Ascending aorta (tissue), 2 donors: ENCODE measurements around the gene ZNF416. TPM values are rescaled to one million over a fixed set of nuclear protein-coding genes. Genes with fewer than 3 reads are reported as not detected.

Source experiments
- DNase-seq, 2 donors: peaks; one replicate each; pipeline ENCODE4 v3.0.0-alpha.2; 2019; ENCODE audit warnings: low spot score in 2 of 2
- H3K27ac ChIP-seq, 2 donors: fragments of 200-600 bp; sonication (generic); one replicate each; pipeline ENCODE4 v1.5.1; 2016 to 2017; ENCODE audit warnings: mild to moderate bottlenecking in 1 of 2
- H3K27me3 ChIP-seq: fragments of 200-600 bp; sonication (generic); one replicate; pipeline ENCODE4 v1.5.1; 2017
- H3K36me3 ChIP-seq, 2 donors: fragments of 200-600 bp; sonication (generic); one replicate each; pipeline ENCODE4 v1.5.1; 2016
- H3K4me1 ChIP-seq, 2 donors: fragments of 200-600 bp; sonication (generic); one replicate each; pipeline ENCODE4 v1.5.1; 2016 to 2017; ENCODE audit warnings: mild to moderate bottlenecking in 1 of 2
- H3K4me3 ChIP-seq, 2 donors: fragments of 200-600 bp; sonication (generic); one replicate each; pipeline ENCODE4 v1.5.1; 2016 to 2017; ENCODE audit warnings: mild to moderate bottlenecking in 1 of 2
- H3K9me3 ChIP-seq, 2 donors: fragments of 200-600 bp; sonication (generic); one replicate each; pipeline ENCODE4 v1.5.1; 2016
- intact Hi-C: fragments of 100-400 bp; cut with DNase I; formaldehyde crosslinking; loops from one replicate; pipeline ENCODE4 v1.15.1; 2023
- total RNA-seq: library from RNA; depleted of rRNA; stranded (reverse); fragments of >200 nt; gene quantifications from one replicate; pipeline ENCODE4 v1.1.0, GENCODE V29; 2016
- TF ChIP-seq, protein P1 (sequence below), 3 experiments: fragments of 200-600 bp in 2 of 3; fragments of 450-650 bp in 1 of 3; sonication (generic) in 2 of 3; IDR thresholded peaks; one replicate each; pipeline ENCODE4 v1.5.1; 2016 to 2019; ENCODE audit warnings: antibody characterized with exemption in 3 of 3, mild to moderate bottlenecking in 1 of 3, moderate library complexity in 1 of 3

Gene ZNF416
- total RNA-seq, 1 donor from 2014 or later: 2.7 TPM

DNA sequence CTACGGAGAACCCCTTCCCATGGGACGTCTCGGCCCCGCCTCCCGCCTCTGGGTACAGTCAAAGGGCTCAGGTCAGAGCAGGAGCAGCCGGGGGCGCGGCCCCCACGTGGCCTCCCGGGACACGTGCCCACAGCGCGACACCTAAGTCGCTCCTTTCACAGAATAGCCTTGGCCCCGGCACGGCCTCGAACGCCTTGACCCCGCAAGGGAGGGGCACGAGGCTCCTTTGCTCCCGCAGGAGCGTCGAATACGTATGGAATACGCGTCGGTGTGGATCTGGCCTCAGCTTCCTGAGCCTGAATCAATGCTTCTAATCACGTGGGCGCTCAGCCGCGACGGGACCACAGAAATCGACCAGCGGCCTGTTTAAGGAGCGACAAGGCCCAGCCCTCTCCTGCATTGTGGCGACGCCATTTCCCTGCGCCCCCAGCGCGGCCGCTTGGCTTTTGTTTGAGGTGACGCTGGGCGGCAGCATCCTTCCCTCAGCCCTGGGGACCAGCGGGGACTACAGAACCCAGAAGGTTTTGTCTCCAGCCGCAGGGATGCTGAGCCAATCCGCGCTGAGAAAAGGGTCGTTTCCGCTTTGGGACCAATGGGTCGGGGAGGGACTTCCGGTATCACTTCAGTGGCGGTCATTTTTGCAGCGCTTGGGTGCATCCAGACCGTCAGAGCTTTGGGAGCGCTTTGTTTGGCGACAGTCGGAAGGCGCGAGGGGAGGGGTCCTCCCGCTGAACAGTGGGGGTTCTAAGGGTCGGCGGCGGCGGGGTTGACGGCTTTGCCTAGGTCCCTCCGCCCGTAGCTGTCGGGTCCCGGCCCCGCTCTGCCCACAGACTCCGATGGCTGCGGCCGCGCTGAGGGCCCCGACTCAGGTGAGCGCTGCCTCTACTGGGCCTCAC lies 5.1 kb upstream of the ZNF416 start, which contains the start of gene ZIK1:
Gene ZIK1, plus strand, starts transcription at position 625 of the 896 bp plus-strand sequence. Its CDS starts 212 bp downstream, at position 837.
- peak; percentile 39 to 94 for DNase-seq
- Histone ChIP-seq H3K36me3 (peaks cover 16% of the 10 kb centered on the region in 2 donors), H3K4me3 (peak within 1 kb of the TSS; percentile 61 to 68), H3K27me3 (no peaks in the 10 kb centered on the region), H3K4me1 (peaks cover 0 to 8% of the 10 kb centered on the region in 2 donors), H3K9me3 (peaks cover 17 to 45% of the 10 kb centered on the region in 2 donors), H3K27ac (peak within 1 kb of the TSS in 1 of 2 donors; percentile 15)
- intact Hi-C loops: loop anchor here (5.0 to 10.0 kb wide), 3 partner anchors 99 to 1269 kb away; partner anchors contain the start of genes ZNF329, ZNF551 and ZSCAN5A
- TF ChIP-seq, protein P1, sequence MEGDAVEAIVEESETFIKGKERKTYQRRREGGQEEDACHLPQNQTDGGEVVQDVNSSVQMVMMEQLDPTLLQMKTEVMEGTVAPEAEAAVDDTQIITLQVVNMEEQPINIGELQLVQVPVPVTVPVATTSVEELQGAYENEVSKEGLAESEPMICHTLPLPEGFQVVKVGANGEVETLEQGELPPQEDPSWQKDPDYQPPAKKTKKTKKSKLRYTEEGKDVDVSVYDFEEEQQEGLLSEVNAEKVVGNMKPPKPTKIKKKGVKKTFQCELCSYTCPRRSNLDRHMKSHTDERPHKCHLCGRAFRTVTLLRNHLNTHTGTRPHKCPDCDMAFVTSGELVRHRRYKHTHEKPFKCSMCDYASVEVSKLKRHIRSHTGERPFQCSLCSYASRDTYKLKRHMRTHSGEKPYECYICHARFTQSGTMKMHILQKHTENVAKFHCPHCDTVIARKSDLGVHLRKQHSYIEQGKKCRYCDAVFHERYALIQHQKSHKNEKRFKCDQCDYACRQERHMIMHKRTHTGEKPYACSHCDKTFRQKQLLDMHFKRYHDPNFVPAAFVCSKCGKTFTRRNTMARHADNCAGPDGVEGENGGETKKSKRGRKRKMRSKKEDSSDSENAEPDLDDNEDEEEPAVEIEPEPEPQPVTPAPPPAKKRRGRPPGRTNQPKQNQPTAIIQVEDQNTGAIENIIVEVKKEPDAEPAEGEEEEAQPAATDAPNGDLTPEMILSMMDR (IDR thresholded peaks at IDR 0.05): no peak

DNA sequence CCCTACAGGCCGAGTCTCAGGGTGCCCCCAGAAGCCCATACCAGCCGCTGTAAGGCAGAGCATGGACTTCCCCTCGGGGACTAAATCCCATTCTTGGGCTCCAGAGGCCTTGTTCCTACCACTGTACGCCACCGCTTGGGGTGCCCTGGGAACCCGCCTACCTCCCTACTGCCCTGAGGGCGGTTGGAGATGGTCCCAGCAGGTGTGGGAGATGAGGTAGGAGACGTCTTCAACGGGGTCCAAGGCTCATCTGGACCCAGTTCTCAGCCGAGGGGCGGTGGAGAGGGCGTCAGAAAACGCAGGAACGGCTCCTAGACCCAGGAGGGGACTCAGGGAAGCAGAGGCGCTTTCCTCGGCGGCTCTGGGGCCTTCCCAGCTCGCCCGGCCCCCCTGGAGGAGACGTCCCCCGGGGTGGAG lies 4.4 kb upstream of the ZNF416 start:
- peaks cover 15 to 39% of the 10 kb centered on the region in 2 donors for H3K9me3 ChIP-seq
- peaks cover 0 to 11% of the 10 kb centered on the region in 2 donors for H3K4me1 ChIP-seq
- intact Hi-C loops: loop anchor here (5.0 to 10.0 kb wide), 3 partner anchors 99 to 1268 kb away; partner anchors contain the start of genes ZNF329, ZNF551 and ZSCAN5A
- peaks cover 9 to 11% of the 10 kb centered on the region in 2 donors for H3K36me3 ChIP-seq
- no peak for DNase-seq
- TF ChIP-seq, protein P1 (IDR thresholded peaks at IDR 0.05): no peak
- no peaks in the 10 kb centered on the region for H3K27me3 ChIP-seq
- no peak overlapping the region for H3K27ac ChIP-seq
- peak overlapping the region; percentile 61 to 68 for H3K4me3 ChIP-seq

DNA sequence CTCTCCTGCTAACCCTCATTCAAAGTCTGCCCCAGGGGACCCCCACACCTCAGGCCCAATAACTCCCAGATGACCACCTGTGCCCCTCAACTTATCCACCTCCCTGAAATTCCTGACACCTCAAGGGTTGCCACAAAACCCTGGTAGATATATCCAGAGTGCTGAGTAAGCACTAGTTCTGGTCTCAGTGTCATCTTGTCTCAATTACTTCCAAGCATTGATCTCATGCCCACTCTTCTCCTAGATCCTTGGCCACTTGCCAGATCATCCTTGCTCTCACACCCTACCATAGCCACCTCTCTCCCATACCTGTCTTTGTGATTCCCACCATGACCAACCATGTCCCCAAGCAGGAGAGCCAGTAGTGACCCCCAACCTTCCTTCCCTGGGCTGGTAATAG lies 2.0 kb downstream of the ZNF416 start:
- Histone ChIP-seq H3K4me1 (peaks cover 0 to 10% of the 10 kb centered on the region in 2 donors), H3K4me3 (no peak overlapping the region), H3K36me3 (peaks cover 49 to 54% of the 10 kb centered on the region in 2 donors), H3K9me3 (peaks cover 53 to 62% of the 10 kb centered on the region in 2 donors), H3K27ac (no peak overlapping the region), H3K27me3 (no peaks in the 10 kb centered on the region)
- intact Hi-C loops: loop anchor here (5.0 to 10.0 kb wide), 3 partner anchors 49 to 426 kb away; partner anchors contain the start of genes ZNF549 and ZNF606
- TF ChIP-seq, protein P1 (IDR thresholded peaks at IDR 0.05): no peak
- no peak for DNase-seq

DNA sequence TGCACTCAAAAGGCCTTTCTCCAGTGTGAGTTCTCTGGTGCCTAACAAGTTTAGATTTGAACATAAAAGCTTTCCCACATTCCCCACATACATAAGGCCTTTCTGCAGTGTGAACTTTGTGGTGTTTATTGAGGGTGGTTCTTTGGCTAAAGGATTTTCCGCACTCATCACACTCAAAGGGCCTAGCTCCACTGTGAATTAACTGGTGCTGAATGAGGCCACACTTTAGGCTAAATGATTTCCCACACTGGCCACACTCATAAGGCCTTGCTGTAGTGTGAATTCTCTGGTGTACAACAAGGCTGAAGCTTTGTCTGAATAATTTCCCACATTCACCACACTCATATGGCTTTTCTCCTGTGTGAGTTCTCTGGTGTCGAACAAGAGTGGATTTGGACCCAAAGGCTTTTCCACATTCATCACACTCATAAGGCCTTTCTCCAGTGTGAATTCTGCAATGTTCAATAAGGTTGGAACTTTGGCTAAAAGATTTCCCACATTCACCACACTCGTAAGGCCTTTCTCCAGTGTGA lies 6.2 kb downstream of the ZNF416 start:
- intact Hi-C loops: loop anchor here (10.0 kb wide), 1 partner anchor 352 kb away; no protein-coding TSS in a partner anchor
- Histone ChIP-seq H3K9me3 (peaks cover 91 to 99% of the 10 kb centered on the region in 2 donors), H3K27ac (no peak overlapping the region), H3K4me1 (no peaks in the 10 kb centered on the region), H3K27me3 (no peaks in the 10 kb centered on the region), H3K4me3 (no peak overlapping the region), H3K36me3 (peaks cover 49 to 59% of the 10 kb centered on the region in 2 donors)
- no peak for DNase-seq
- TF ChIP-seq, protein P1 (IDR thresholded peaks at IDR 0.05): no peak

DNA sequence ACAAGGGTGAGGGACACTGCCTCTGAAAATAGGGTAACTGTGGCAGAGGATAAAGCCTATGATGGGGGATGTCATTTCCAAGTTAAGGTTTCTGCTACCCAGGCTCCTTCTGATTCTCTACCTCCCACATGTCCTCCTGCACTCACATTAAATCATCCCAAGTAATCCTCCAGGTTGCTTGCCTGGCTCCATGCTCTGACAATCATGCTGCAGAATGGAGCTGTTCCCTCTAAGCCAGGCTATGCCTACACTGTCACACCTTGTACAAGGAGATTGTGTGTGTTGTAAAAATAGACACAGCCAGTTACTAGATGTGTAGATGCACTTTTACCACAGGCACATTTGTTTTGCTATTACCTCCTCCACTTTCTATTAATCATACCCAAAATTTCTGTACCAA lies 8.0 kb downstream of the ZNF416 start:
- TF ChIP-seq, protein P1 (IDR thresholded peaks at IDR 0.05): no peak
- H3K27me3 ChIP-seq: no peaks in the 10 kb centered on the region
- H3K4me1 ChIP-seq: no peaks in the 10 kb centered on the region
- H3K36me3 ChIP-seq: peaks cover 35 to 46% of the 10 kb centered on the region in 2 donors
- intact Hi-C loops: loop anchor here (10.0 kb wide), 1 partner anchor 354 kb away; no protein-coding TSS in a partner anchor
- peaks cover 94 to 100% of the 10 kb centered on the region in 2 donors for H3K9me3 ChIP-seq
- no peak overlapping the region for H3K27ac ChIP-seq
- H3K4me3 ChIP-seq: no peak overlapping the region
- no peak for DNase-seq
